ENCODE measurements around the gene PRSS12. TPM values are rescaled to one million over a fixed set of nuclear protein-coding genes. Genes with fewer than 3 reads are reported as not detected.
"Not testable (repeated sequence)": the region's sequence is repeated elsewhere in the genome, so short reads cannot be mapped to it uniquely, and the experiment has no call there.

Gene PRSS12
- total RNA-seq, 2 donors from 2014 or later, result 0.12 TPM; not detected in 1

DNA sequence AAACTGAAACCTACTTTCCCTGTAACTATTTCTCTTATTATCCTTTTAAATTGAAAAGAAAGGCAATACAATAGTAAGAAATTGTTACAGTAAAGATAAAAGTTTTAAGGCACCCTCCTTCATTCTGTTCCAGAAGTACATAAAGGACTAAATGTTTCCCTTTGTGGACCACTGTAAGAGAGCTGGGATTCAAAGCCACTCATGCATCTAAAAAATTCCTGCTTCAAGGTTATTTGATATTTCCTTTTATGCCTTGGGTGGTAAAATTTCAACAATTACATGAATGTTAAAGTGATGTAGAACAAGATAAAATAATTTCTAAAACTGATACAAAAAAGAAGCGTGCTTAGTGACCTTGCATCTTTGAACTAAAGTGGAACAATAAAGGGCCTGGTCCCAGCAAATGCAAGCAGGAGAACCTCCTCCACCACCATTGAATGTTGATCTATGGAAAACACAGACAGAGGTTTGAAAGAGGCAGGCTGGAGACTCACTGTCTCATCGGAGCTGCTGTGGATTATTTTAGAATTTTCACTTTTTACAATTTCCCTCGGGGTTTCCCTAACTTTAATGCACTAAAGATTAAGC is 42.3 kb upstream of the PRSS12 start:
- TF ChIP-seq CTCF (IDR thresholded peaks at IDR 0.05), result no peak
- H3K27me3 ChIP-seq, result no peaks in the 10 kb centered on the region
- no peak for DNase-seq (ENCODE audit: low spot score)
- H3K9me3 ChIP-seq, result no peaks in the 10 kb centered on the region
- no peak overlapping the region for H3K27ac ChIP-seq
- no peaks in the 10 kb centered on the region for H3K36me3 ChIP-seq
- H3K4me1 ChIP-seq, result no peaks in the 10 kb centered on the region
- H3K4me3 ChIP-seq, result no peak overlapping the region

GRCh38 chr4:118392509-118392908 is 39.7 kb upstream of the PRSS12 start:
- H3K4me1 ChIP-seq; H3K36me3 ChIP-seq; DNase-seq (ENCODE audit: low spot score); H3K27ac ChIP-seq; H3K4me3 ChIP-seq; H3K27me3 ChIP-seq; H3K9me3 ChIP-seq: not testable (repeated sequence)

DNA sequence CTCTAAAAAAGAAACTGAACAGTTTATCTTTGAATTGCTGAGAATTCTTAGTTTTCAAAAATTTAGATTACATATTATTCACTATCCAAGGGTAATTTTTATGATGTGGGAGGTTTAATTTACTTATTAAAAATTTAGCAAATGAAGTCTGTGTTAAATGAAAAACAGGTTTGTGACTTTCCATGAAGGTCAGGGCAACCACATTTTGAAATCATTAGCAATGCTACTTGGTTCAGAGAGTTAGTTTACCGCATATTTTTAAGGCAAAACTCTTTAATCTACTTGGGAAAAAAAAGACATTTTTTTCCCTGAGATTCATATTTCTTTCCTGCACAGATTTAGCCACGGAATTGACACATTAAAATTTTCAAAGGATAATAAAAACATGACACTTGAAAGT is 37.3 kb upstream of the PRSS12 start:
- Histone ChIP-seq H3K4me1 (no peaks in the 10 kb centered on the region), H3K36me3 (no peaks in the 10 kb centered on the region), H3K4me3 (no peak overlapping the region), H3K9me3 (peaks cover 0 to 12% of the 10 kb centered on the region in 2 donors), H3K27me3 (no peaks in the 10 kb centered on the region), H3K27ac (no peak overlapping the region)
- DNase-seq (ENCODE audit: low spot score), result no peak
- TF ChIP-seq CTCF (IDR thresholded peaks at IDR 0.05), result no peak

GRCh38 chr4:118389721-118390120 is 36.9 kb upstream of the PRSS12 start:
- no peak overlapping the region for H3K27ac ChIP-seq
- peaks cover 0 to 12% of the 10 kb centered on the region in 2 donors for H3K9me3 ChIP-seq
- no peaks in the 10 kb centered on the region for H3K36me3 ChIP-seq
- TF ChIP-seq CTCF (IDR thresholded peaks at IDR 0.05), result no peak
- H3K4me1 ChIP-seq, result no peaks in the 10 kb centered on the region
- no peaks in the 10 kb centered on the region for H3K27me3 ChIP-seq
- DNase-seq (ENCODE audit: low spot score), result no peak
- H3K4me3 ChIP-seq, result no peak overlapping the region

GRCh38 chr4:118388606-118389005 is 35.8 kb upstream of the PRSS12 start:
- TF ChIP-seq CTCF (IDR thresholded peaks at IDR 0.05), result no peak
- no peak for DNase-seq (ENCODE audit: low spot score)

GRCh38 chr4:118381902-118382301 is 29.1 kb upstream of the PRSS12 start:
- Histone ChIP-seq H3K4me3 (no peak overlapping the region), H3K27ac (no peak overlapping the region), H3K4me1 (no peaks in the 10 kb centered on the region), H3K36me3 (no peaks in the 10 kb centered on the region), H3K9me3 (peaks cover 0 to 11% of the 10 kb centered on the region in 2 donors), H3K27me3 (no peaks in the 10 kb centered on the region)
- no peak for DNase-seq (ENCODE audit: low spot score)
- no peak for TF ChIP-seq CTCF (IDR thresholded peaks at IDR 0.05)

More at GRCh38 chr4:118388606-118389005, 35.8 kb upstream of the PRSS12 start:
- Histone ChIP-seq H3K9me3 (peaks cover 0 to 12% of the 10 kb centered on the region in 2 donors), H3K36me3 (no peaks in the 10 kb centered on the region), H3K27me3 (no peaks in the 10 kb centered on the region), H3K27ac (no peak overlapping the region), H3K4me3 (no peak overlapping the region), H3K4me1 (no peaks in the 10 kb centered on the region)
